IPS-18c (cell line): Measurements from ENCODE around the gene TMEM120B.

Experiments
- H3K4me3 ChIP-seq: 2 replicates; pipeline ENCODE4 v1.7.0; 2013; ENCODE audit warnings: low read depth, mild to moderate bottlenecking, low read length, moderate library complexity; ENCODE audit not compliant: insufficient read depth
- H3K9me3 ChIP-seq: one replicate; pipeline ENCODE4 v1.6.1; 2013; ENCODE audit warnings: mild to moderate bottlenecking, low read length, moderate library complexity; ENCODE audit not compliant: control insufficient read depth, insufficient read depth

The TMEM120B gene

DNA sequence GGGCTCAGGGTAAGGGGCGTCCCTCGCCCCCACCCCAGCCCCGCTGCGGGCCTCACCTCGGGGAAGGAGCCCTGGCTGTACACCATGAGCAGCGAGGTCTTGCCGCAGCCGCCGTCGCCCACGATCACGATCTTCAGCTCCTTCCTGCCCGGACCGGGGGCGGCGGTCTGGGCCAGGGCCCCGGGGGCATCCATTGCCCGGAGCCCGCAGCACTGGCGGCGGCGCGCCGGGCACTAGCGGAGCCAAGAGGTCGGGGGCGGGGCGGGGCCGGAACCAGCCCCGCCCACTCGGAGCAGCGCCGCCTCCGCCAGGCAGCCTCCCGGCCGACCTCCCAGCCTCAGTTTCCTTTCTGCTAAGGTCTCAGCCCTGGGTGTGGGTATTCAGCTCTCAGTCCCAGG, 80.9 kb downstream of the TMEM120B start, which contains the start of gene RHOF:
TSS of gene RHOF (minus strand) at position 249 of the 398 bp plus-strand sequence. CDS start at position 194, 55 bp downstream.
- Histone ChIP-seq H3K4me3 (peak within 1 kb of the TSS; percentile 79), H3K9me3 (no peaks in the 10 kb centered on the region)

DNA sequence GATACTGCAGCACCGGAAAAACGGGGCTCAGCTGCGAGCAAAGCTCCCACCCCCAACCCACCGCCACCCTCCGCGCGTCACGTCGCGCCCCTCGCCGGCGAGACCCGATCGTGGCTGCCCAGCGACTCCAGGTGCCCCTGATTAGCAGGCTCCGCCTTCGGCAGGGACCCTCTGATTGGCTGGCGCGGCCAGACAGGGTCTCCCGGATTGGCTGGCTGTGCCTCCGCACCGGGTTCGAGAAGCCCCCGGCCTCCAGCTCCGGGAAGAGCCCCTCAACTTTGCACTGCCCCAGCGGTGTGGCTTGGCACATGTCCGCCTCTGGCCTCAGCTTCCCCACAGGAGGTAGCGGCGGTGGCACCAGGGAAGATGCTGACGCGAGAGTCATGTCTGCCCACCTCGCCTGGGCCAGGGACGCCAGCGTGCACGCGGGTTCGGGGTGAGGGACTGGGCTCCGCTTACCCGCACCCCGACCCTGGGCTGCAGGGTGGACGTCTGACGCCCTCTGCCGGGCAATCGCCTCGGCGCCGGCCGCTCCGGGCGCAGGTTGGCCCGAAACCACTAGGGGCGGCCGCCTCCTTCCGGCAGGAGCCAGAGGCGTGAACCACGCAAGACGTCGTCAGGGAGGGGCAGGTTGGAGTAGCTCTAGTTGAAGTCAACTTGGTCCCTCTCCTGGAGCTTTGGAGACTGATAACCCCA, 81.4 kb downstream of the TMEM120B start:
- peak overlapping the region; percentile 79; the same call in 1 of the 2 replicates for H3K4me3 ChIP-seq
- no peaks in the 10 kb centered on the region for H3K9me3 ChIP-seq

DNA sequence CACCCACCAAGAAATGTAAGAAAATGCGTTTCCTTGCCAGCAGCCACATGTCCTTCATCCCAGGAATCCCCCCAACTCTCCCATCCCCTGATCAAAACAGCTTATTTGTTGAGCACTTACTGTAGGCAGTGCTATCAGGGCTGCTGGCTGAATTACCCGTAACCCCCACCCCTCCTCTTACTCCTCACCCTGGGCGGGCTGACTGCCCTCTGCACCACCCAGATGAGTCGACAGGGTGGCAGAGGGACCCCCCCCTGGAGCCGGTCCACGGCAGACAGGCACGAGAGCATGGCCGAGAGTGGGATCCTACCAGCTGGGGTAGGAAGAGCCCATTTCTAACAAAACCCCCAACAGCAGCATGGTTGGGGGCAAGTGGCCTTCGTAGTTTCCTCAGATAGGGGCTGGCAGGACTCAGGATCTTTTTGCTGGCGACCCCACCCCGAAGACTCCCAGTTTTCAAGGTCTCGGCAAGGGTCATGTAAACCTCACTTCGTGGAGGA, 82.0 kb downstream of the TMEM120B start:
- Histone ChIP-seq H3K9me3 (no peaks in the 10 kb centered on the region), H3K4me3 (peak overlapping the region; percentile 9; the same call in 1 of the 2 replicates)

DNA sequence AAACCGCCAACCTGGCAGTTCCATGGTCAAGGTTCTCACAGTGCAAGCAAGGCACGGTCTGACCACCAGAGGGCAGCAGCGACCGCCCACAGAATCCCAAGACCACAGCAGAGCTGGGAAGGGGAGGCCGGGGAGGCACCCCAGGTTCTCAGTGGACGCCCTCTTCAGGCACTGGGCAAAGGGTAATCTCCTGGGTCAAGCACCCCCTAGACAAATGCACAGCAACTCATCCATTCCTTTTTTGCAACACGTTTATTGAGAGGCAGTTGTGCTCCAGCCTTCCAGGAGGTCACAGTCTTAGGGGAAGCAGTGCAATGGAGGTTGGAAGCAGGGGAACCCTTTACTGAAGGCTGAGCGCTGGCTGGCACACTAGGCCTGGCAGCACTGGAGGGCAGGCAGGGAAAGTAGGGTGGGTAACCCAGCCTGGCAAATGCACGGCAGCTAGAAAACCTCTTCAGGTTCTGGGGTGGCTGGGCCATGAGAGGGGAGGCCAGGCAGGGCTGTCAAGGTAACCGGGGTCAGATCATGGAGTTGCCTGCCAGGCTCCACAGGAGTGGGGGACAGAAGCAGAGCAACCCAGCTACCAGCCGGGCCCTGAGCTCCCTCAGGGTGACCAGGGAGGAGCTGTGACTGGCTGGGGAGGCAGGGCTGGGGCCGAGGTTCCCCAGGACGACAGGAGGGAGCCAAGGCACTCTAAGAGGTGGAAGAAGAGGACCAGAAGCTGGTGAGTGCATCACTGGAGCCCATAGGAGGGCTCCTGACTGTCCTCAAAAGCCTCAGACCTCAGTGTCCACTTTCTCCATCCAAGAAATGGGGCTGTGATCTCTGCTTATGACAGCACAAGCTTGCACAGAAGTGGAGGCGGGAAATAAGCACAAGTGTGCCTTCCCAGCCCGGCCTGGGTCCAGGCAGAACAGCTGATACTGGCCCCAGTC, 82.7 kb downstream of the TMEM120B start:
- Histone ChIP-seq H3K4me3 (no peak overlapping the region; the same call in 1 of the 2 replicates), H3K9me3 (no peaks in the 10 kb centered on the region)

DNA sequence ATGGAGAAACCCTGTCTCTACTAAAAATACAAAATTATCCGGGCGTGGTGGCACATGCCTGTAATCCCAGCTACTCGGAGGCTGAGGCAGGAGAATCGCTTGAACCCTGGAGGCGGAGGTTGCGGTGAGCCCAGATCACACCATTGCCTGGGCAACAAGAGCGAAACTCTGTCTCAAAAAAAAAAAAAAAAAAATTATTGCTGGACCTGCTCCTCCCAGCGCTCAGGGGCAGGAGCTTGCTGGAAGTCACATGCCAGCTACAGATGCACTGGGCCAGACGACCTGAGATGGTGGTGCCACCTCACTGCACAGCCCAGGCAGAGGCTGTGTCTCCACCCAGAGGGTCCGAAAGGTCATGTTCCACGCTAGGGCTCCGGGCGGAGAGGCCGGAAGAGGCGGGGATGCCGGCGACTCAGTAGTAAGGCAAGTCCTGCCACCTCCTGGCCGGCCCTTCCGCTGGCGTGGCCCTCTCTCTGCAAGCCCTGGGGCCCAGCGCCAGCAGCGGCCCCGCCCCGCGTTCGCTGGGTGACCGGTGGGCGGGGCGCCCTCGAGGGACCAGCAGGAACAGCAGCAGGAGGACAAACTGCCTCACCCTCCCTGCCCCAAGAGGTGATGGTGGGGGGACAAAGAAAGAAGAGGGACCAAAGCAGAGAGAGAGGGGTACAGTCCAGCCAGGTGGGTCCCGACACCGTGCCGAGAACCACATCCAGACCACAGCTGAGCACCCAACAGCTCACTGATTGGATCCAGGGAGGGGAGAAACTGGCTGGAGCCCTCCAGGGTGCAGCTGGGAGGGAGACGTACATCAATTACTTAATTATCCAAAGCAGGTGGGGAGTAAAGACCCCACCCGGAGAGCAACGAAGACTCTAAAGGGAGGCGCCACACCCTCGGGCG, 84.6 kb downstream of the TMEM120B start:
- no peaks in the 10 kb centered on the region for H3K9me3 ChIP-seq
- H3K4me3 ChIP-seq: peak overlapping the region; percentile 40; the same call in 1 of the 2 replicates

DNA sequence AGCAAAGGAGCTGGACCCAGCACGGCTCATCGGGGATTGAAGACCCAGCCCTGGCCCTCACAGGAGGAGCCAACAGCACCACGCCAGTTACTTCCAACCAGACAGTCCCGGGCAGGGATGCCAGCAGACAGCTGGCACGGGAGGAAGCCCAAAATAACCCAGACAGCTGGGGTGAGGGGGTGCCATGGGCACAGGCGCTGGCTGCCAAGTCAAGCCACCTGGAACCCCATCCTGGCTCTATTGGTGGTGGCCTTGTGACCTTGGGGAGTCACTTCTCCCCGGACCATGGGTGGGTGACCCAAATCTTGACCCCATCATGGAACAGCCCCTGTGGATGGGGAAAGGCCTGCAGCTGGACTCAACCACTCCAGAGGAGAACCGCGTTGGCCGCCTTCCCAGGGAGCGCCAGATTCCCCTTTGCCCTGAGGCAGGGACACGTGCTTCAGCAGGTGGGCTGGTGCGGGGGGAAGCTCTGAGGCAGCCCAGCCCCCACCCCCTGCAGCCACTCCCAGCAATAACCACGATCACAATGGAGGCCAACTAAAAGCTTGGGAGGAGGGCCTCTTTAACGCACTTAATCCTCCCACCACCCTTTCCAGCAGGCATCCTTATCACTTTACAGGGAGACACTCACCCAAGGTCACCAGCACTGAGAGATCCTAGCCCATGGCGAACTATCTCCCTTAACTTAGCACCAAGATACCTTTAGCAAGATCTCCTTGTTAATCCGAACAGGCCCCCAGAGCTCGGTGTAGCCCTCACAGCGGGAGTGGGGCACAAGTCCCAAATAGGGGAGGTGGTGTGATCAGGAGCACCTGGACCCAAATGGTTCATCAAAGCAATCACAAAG, 85.6 kb downstream of the TMEM120B start:
- Histone ChIP-seq H3K9me3 (no peaks in the 10 kb centered on the region), H3K4me3 (peak overlapping the region; percentile 22; the same call in 1 of the 2 replicates)

DNA sequence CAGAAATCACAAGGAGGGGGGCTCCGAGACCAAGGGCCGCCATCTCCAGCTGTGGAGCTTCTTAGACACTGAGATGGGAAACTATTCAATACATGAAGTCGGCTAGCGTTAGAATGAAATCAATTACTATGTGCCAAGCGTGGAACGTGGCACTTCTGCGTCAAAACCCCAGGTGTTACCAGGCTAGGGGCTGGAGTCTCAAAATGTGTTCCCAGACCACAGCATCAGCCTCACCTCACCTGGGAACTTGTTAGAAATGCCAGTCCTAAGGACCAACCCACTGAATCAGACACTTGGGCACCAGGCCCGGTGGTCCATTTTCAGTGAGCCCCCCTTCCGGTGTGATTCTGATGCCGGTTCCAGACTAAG, 86.2 kb downstream of the TMEM120B start:
- H3K4me3 ChIP-seq: peak overlapping the region; percentile 22; the same call in 1 of the 2 replicates

DNA sequence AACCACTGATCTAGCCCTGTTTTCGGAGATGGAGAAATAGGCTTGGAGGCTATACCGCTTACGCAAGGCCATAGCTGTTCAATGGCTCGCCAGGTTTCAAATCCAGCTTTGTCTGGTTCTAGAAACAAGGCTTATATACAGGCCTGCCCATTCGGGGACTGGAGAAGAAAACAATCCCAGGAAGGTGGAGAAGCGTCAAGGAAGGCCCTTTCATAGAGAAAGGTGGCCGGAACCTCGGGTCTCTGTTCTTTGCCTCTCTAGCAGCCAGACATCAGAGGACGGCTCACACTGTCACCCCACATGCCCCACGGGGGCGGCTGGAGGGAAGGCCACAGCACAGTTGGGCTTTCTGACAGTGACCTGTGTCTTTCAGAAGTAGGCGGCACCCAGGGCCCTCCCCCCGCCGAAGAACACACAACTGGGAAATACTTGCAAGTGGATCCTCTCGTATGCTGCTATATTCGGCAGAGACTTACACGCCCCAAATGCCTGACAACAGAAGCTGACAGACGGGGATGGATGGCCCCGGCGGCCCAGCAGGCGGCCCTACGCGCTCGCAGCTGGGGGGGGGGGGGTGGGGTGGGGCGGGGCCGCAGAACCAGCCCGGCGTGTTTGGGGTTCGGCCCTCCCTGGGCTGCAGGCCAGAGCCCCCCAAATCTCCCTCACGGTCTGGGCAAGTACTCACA, 86.7 kb downstream of the TMEM120B start:
- H3K4me3 ChIP-seq: peak overlapping the region; percentile 86
- H3K9me3 ChIP-seq: no peaks in the 10 kb centered on the region

More for the DNA sequence above, 86.2 kb downstream of the TMEM120B start:
- no peaks in the 10 kb centered on the region for H3K9me3 ChIP-seq

DNA sequence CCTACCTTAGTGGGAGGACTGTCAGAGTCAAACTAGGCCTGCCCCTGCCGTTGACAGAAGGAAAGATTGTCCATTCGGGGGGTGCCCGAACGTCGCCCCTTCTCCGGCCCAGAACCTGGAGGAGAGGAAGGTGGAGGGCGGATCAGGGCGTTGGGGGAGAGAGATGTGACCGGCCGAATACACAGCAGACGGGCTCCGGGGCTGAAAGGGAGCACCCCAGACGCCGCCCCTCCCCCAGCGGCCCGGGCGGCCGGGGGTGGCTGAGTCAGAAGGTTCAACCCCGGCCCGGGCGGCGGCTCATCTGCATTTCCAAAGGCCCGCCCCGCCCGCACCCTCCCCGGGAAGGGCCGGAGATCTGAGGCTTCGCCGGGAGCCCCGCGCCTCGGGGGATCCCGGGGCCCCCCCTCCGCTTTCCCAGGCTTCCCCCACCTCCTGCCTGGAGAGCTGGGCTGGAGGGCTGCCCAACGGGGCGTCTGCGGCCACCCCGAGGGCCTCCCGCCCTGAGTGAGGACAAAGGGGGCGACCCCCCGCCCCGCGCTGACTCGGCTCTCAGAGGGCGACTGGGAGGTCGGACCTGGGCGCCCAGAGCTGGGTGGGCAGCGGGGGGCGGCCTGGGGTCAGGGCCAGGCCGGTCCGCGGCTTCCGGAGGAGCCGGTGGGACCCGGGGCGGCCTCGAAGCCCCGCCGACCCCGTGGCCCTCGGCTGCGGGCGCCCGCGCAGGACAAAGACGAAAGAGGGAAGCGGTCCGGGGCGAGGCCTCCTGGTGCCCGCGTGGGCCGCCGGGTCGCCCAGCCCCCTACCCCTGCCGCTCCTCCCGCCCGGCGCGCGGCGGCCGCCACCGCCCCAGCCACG, 87.5 kb downstream of the TMEM120B start:
- peak overlapping the region; percentile 86 for H3K4me3 ChIP-seq

DNA sequence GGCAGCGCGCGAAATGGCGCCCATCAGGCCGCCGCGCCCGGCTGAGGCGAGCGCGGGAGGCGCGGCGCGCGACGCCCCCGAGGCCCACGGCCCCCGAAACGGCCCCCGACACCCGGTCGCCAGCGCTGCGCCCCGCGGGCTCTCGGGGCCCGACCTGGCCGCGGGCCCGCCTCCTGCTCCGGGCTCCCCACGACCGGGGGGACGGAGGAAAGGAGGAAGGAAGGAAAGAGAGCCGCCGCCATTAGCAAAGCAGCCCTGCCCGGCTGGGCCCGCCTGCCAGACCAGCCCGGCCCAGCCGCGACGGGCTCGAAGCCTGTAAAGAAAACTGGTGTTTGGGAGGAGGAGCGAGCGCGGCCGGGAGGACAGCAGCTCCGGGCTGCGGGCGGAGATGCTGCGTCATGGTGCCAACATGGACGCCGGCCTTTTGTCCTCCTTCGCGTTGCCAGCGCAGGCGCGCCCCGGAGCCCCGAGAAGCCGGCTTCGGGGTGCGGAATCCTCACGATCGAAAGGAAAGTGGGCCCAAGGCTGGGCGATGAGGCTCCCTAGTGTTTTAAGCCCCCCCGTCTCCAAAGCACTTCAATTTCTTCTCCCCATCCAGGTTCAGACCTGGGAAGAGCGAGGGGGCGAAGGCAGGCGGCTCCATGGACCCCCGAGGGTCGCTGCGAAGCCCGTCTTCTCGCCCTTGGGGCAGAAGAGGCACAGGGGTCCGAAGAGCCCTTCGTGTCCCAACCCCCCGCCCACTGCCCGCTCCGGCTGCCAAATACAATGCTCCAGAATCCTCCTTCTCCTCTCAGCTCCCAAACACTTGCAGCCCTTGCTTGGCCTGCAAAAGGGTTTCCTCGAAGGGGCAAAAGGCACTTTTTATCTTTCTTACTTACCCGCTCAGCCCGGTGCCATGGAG, 88.4 kb downstream of the TMEM120B start:
- Histone ChIP-seq H3K9me3 (no peaks in the 10 kb centered on the region), H3K4me3 (peak overlapping the region; percentile 86)

More for the DNA sequence above, 87.5 kb downstream of the TMEM120B start:
- H3K9me3 ChIP-seq: no peaks in the 10 kb centered on the region

DNA sequence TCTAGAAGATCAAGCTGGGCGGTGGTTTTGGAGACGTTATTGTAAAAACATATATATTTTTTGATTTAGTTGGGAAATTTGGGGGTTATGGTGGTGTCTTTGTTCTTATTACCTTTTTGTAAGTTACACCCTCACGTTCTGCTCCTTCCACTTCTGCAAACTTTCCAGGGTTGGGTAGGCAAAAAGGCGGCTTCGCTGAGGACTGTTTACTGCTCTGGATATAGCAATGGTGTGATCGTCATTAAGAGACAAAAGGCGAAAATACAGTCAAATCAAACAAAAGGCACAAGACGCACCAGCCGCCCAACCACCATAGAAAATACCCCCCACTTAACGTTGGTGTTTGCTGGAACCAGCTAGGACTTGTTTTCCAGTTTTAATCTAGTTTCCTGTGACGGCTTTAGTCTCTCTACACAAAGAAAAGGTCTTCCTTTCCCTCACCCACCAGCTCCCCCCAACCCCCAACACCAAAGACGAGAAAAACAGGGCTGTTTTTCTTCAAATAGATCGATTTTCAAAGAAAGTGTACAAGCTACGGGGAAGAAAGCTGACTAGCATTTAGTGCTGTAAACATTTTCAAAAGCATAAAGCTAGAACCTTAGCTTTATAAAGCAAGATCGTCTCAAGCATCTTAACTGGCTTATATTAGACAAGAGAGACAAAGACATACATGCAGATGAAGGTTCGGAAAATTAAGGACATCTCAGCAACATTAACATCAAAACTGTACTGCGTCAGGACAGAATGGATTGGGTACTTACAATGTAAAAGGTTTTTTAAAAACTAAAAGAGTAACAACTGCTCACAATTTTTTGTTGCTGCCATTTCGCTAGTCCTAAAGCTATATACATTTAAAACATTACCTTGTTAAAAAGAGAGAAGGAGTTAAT, 89.3 kb downstream of the TMEM120B start:
- Histone ChIP-seq H3K9me3 (no peaks in the 10 kb centered on the region), H3K4me3 (peak overlapping the region; percentile 86)

DNA sequence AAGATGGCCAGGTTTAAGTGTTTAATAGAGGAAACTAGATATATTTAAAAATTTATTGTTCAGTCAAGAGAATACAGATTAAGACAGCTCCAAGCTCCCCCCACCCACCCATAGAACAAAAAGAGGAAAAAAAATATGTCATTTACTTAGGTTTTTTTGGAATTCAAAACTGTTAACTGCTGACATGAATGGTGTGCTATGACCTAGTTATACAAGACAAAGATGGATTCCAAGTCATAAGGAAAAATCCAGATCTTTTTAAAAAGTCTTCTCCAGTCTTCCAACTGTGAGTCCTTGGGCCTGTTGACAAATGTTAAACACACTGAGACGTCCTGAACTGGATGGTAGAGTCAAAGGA, 89.9 kb downstream of the TMEM120B start:
- peak overlapping the region; percentile 86 for H3K4me3 ChIP-seq
- no peaks in the 10 kb centered on the region for H3K9me3 ChIP-seq
